Testis (tissue), 2 donors: ENCODE results near the gene EPPIN.

Source experiments
- POLR2A ChIP-seq: fragments of 450-650 bp; IDR thresholded peaks from one replicate; pipeline ENCODE4 v1.6.1; 2017; ENCODE audit warnings: antibody characterized with exemption, mild to moderate bottlenecking, moderate library complexity
- TF ChIP-seq, protein P1 (sequence below), 3 experiments: fragments of 450-650 bp in 2 of 3; fragments of 200-600 bp in 1 of 3; sonication (generic) in 1 of 3; IDR thresholded peaks; one replicate each; pipeline ENCODE4 v1.5.1; 2016 to 2019; ENCODE audit warnings: antibody characterized with exemption in 3 of 3, mild to moderate bottlenecking in 2 of 3, moderate library complexity in 1 of 3

DNA sequence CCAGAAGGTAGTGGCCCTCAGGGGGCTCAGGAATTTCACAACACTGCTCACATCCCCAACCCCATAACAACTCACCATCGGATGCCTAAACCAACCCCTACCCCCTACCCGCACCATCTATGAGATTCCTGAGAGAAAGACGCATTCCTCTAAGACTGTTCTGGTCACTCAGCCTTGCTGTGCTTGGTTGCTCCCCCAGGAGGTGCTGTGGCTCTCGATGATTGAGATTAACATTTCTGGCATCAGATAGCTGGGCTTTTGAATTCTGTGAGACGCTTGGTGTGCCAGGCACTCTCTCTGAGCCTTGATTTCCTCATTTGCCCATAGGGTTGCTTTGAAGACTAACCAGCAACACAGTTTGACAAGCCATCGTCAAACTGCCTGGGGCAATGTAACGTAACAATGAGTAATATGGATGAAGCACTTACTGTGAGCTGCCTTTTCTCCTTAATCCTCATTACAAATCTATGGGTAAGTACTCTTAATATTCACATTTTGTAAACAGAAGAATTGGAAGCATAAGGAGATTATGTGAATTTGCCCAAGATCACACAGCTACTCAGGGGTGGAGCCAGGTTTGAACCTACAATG, 8.9 kb downstream of the EPPIN start:
- TF ChIP-seq, protein P1, sequence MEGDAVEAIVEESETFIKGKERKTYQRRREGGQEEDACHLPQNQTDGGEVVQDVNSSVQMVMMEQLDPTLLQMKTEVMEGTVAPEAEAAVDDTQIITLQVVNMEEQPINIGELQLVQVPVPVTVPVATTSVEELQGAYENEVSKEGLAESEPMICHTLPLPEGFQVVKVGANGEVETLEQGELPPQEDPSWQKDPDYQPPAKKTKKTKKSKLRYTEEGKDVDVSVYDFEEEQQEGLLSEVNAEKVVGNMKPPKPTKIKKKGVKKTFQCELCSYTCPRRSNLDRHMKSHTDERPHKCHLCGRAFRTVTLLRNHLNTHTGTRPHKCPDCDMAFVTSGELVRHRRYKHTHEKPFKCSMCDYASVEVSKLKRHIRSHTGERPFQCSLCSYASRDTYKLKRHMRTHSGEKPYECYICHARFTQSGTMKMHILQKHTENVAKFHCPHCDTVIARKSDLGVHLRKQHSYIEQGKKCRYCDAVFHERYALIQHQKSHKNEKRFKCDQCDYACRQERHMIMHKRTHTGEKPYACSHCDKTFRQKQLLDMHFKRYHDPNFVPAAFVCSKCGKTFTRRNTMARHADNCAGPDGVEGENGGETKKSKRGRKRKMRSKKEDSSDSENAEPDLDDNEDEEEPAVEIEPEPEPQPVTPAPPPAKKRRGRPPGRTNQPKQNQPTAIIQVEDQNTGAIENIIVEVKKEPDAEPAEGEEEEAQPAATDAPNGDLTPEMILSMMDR (IDR thresholded peaks at IDR 0.05): no peak
- TF ChIP-seq POLR2A: no peak
